Ectodermal cell (in vitro differentiated cells): ENCODE data around the gene NGF.

Source experiments
- H3K27ac ChIP-seq: 2 replicates; pipeline ENCODE4 v1.7.0; 2013; ENCODE audit warnings: mild to moderate bottlenecking, low read depth, low read length; ENCODE audit not compliant: insufficient read depth, poor library complexity, severe bottlenecking
- H3K27me3 ChIP-seq: 2 replicates; pipeline ENCODE4 v1.7.0; 2013; ENCODE audit warnings: mild to moderate bottlenecking, low read length; ENCODE audit not compliant: insufficient read depth, control insufficient read depth, poor library complexity, severe bottlenecking
- H3K36me3 ChIP-seq: one replicate; pipeline ENCODE4 v1.7.0; 2013; ENCODE audit warnings: low read length; ENCODE audit not compliant: control insufficient read depth, insufficient read depth
- H3K4me1 ChIP-seq: one replicate; pipeline ENCODE4 v1.7.0; 2013; ENCODE audit warnings: low read length; ENCODE audit not compliant: control insufficient read depth, insufficient read depth
- H3K4me3 ChIP-seq: 2 replicates; pipeline ENCODE4 v1.7.0; 2013; ENCODE audit warnings: low read depth, low read length, control low read depth; ENCODE audit not compliant: insufficient read depth
- H3K9me3 ChIP-seq: 2 replicates; pipeline ENCODE4 v1.7.0; 2013; ENCODE audit warnings: mild to moderate bottlenecking, low read length, moderate library complexity; ENCODE audit not compliant: control insufficient read depth
- WGBS, 2 experiments: methylation state at CpG; one replicate each; pipeline ENCODE4 v1.1.7; 2013; ENCODE audit warnings: missing lambda C conversion rate in 2 of 2; 5-methylcytosine and 5-hydroxymethylcytosine counted together

Gene NGF

GRCh38 chr1:115283681-115284146, 54.3 kb downstream of the NGF start:
- Histone ChIP-seq H3K4me3 (no peak overlapping the region), H3K36me3 (no peaks in the 10 kb centered on the region), H3K9me3 (no peaks in the 10 kb centered on the region), H3K4me1 (no peaks in the 10 kb centered on the region), H3K27me3 (no peaks in the 10 kb centered on the region), H3K27ac (no peak overlapping the region)
- WGBS, 2 experiments, result 95 to 97% methylated on average over 20 of the region's 20 CpGs

- Histone ChIP-seq H3K4me1 (no peaks in the 10 kb centered on the region), H3K4me3 (no peak overlapping the region), H3K36me3 (no peaks in the 10 kb centered on the region), H3K27me3 (no peaks in the 10 kb centered on the region), H3K27ac (no peak overlapping the region), H3K9me3 (no peaks in the 10 kb centered on the region)
- WGBS, 2 experiments, result 92% methylated on average over 13 of the region's 13 CpGs
These were observed 54.8 kb downstream of the NGF start for GRCh38 chr1:115283249-115283648.

GRCh38 chr1:115282807-115283208, 55.2 kb downstream of the NGF start:
- no peaks in the 10 kb centered on the region for H3K9me3 ChIP-seq
- no peak overlapping the region for H3K4me3 ChIP-seq
- WGBS, 2 experiments, result 94% methylated on average over 11 of the region's 11 CpGs

GRCh38 chr1:115281143-115281542, 56.9 kb downstream of the NGF start:
- Histone ChIP-seq H3K36me3 (no peaks in the 10 kb centered on the region), H3K27ac (no peak overlapping the region), H3K4me1 (no peaks in the 10 kb centered on the region), H3K27me3 (no peaks in the 10 kb centered on the region), H3K9me3 (no peaks in the 10 kb centered on the region), H3K4me3 (no peak overlapping the region)
- WGBS, 2 experiments, result 95 to 100% methylated on average over 2 of the region's 2 CpGs

More at GRCh38 chr1:115282807-115283208, 55.2 kb downstream of the NGF start:
- no peaks in the 10 kb centered on the region for H3K27me3 ChIP-seq
- H3K36me3 ChIP-seq, result no peaks in the 10 kb centered on the region
- no peak overlapping the region for H3K27ac ChIP-seq
- no peaks in the 10 kb centered on the region for H3K4me1 ChIP-seq

GRCh38 chr1:115280064-115280463, 58.0 kb downstream of the NGF start:
- Histone ChIP-seq H3K4me1 (no peaks in the 10 kb centered on the region), H3K9me3 (no peaks in the 10 kb centered on the region), H3K27me3 (no peaks in the 10 kb centered on the region), H3K27ac (no peak overlapping the region), H3K4me3 (no peak overlapping the region), H3K36me3 (no peaks in the 10 kb centered on the region)
- 94 to 96% methylated on average over 8 of the region's 8 CpGs for WGBS, 2 experiments

GRCh38 chr1:115278211-115278610, 59.8 kb downstream of the NGF start:
- Histone ChIP-seq H3K4me1 (no peaks in the 10 kb centered on the region), H3K27ac (no peak overlapping the region), H3K36me3 (no peaks in the 10 kb centered on the region), H3K27me3 (no peaks in the 10 kb centered on the region), H3K4me3 (no peak overlapping the region), H3K9me3 (no peaks in the 10 kb centered on the region)
- WGBS, 2 experiments, result 91 to 94% methylated on average over 3 of the region's 3 CpGs

GRCh38 chr1:115277276-115277675, 60.8 kb downstream of the NGF start:
- Histone ChIP-seq H3K27ac (no peak overlapping the region), H3K4me3 (no peak overlapping the region), H3K4me1 (no peaks in the 10 kb centered on the region), H3K27me3 (no peaks in the 10 kb centered on the region), H3K9me3 (no peaks in the 10 kb centered on the region), H3K36me3 (no peaks in the 10 kb centered on the region)
- 76 to 93% methylated on average over 1 to 2 of the region's 2 CpGs for WGBS, 2 experiments

- Histone ChIP-seq H3K9me3 (no peaks in the 10 kb centered on the region), H3K36me3 (no peaks in the 10 kb centered on the region), H3K27ac (no peak overlapping the region), H3K4me3 (no peak overlapping the region), H3K4me1 (no peaks in the 10 kb centered on the region), H3K27me3 (no peaks in the 10 kb centered on the region)
These were observed 62.8 kb downstream of the NGF start for GRCh38 chr1:115275216-115275615.

GRCh38 chr1:115274467-115274866, 63.6 kb downstream of the NGF start:
- no peak overlapping the region for H3K27ac ChIP-seq
- no peaks in the 10 kb centered on the region for H3K4me1 ChIP-seq
- WGBS, 2 experiments, result 94 to 96% methylated on average over 4 of the region's 4 CpGs
- H3K9me3 ChIP-seq, result no peaks in the 10 kb centered on the region
- H3K4me3 ChIP-seq, result no peak overlapping the region
- H3K36me3 ChIP-seq, result no peaks in the 10 kb centered on the region
- no peaks in the 10 kb centered on the region for H3K27me3 ChIP-seq

GRCh38 chr1:115266729-115267421, 71.2 kb downstream of the NGF start:
- H3K4me3 ChIP-seq, result no peak overlapping the region
- no peaks in the 10 kb centered on the region for H3K27me3 ChIP-seq
- H3K4me1 ChIP-seq, result no peaks in the 10 kb centered on the region
- H3K9me3 ChIP-seq, result no peaks in the 10 kb centered on the region
- no peaks in the 10 kb centered on the region for H3K36me3 ChIP-seq
- WGBS, 2 experiments, result 90 to 93% methylated on average over 9 to 10 of the region's 10 CpGs
- no peak overlapping the region for H3K27ac ChIP-seq
